ENCODE measurements around the gene CHID1.
A peak's percentile ranks its signal among the peaks of the same experiment; 100 is the strongest.

The CHID1 gene

GRCh38 chr11:932435-932834, 21.8 kb upstream of the CHID1 start:
- DNase-seq = no peak

- no peak for DNase-seq
Observed at GRCh38 chr11:931385-931784, 20.8 kb upstream of the CHID1 start.

- no peak for DNase-seq
Observed at GRCh38 chr11:929405-929804, 18.8 kb upstream of the CHID1 start.

GRCh38 chr11:928786-929185, 18.2 kb upstream of the CHID1 start:
- DNase-seq = no peak

- DNase-seq = no peak
Observed at GRCh38 chr11:927871-928270, 17.3 kb upstream of the CHID1 start.

- peak; percentile 65 for DNase-seq
Observed at GRCh38 chr11:926341-926916, 15.8 kb upstream of the CHID1 start.

GRCh38 chr11:925496-926301, 15.1 kb upstream of the CHID1 start, which contains the start of gene AP2A2:
Gene AP2A2, plus strand, starts transcription at chr11:925870. Its CDS starts 152 bp downstream, at chr11:926022.
- peak; percentile 97 for DNase-seq

- no peak for DNase-seq
Observed at GRCh38 chr11:925158-925495, 14.5 kb upstream of the CHID1 start.

- peak; percentile 33 for DNase-seq
Observed at GRCh38 chr11:924406-925157, 14.0 kb upstream of the CHID1 start.

GRCh38 chr11:923691-924405, 13.2 kb upstream of the CHID1 start:
- DNase-seq = no peak

- DNase-seq = peak; percentile 77
Observed at GRCh38 chr11:921921-922678, 11.5 kb upstream of the CHID1 start.

- no peak for DNase-seq
Observed at GRCh38 chr11:917426-917825, 6.8 kb upstream of the CHID1 start.

- DNase-seq = no peak
Observed at GRCh38 chr11:914747-915501, 4.3 kb upstream of the CHID1 start.

GRCh38 chr11:914204-914603, 3.6 kb upstream of the CHID1 start:
- no peak for DNase-seq

GRCh38 chr11:913043-913442, 2.4 kb upstream of the CHID1 start:
- no peak for DNase-seq

GRCh38 chr11:912266-912665, 1.7 kb upstream of the CHID1 start:
- DNase-seq = no peak

GRCh38 chr11:911890-912219, 1.2 kb upstream of the CHID1 start:
- DNase-seq = no peak

- peak; percentile 72 for DNase-seq
Observed at GRCh38 chr11:911031-911889, 650 bp upstream of the CHID1 start.

- peak; percentile 61 for DNase-seq
Observed at GRCh38 chr11:910044-910588, 494 bp downstream of the CHID1 start.

GRCh38 chr11:909406-909805, 1.2 kb downstream of the CHID1 start:
- DNase-seq = no peak

- no peak for DNase-seq
Observed at GRCh38 chr11:908273-908672, 2.3 kb downstream of the CHID1 start.

Data from NCI-H69 (cell line).